ENCODE results near the gene SF3B5. TPM values are rescaled to one million over a fixed set of nuclear protein-coding genes. Genes with fewer than 3 reads are reported as not detected.
A peak's percentile ranks its signal among the peaks of the same experiment; 100 is the strongest.

SF3B5 gene
- total and polyA plus RNA-seq, 9 of the 15 experiments (the other 6 are each of a cell fraction or from before 2014, with no cell fraction given) = 238 to 1,211 (median 407) TPM

DNA sequence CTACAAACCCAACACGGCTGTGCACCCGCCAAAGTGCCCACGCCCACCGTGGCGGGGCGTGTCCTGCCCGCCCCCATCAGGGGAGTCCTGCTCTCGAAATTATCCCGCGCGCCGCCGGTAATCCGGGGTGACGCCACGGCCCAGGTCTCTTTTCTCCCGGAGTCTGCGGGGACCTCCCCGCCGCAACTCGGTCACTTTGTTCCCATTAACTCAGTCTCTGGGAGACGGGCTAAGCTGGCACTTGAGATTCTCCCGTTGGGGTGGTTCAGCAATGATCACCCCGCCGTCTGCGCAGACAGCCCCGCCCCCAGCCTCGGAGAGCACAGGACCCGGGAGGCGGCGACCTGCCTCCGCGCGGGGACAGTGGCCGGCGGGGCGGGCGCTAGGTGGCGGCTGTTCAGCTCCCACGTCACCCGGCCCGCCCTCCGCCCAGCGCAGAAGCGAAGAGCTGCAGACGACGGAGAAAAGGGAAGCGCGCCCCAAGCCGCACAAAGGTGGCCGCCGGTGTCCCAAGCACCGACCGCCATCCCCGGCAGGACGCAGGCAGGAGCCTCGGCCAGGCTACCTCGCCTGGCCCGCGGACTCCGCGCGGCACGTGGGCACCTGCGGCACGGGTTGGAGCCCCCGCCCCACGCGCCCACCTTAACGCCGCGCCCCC lies 31.5 kb downstream of the SF3B5 start (continued):
- TF ChIP-seq, protein P1, sequence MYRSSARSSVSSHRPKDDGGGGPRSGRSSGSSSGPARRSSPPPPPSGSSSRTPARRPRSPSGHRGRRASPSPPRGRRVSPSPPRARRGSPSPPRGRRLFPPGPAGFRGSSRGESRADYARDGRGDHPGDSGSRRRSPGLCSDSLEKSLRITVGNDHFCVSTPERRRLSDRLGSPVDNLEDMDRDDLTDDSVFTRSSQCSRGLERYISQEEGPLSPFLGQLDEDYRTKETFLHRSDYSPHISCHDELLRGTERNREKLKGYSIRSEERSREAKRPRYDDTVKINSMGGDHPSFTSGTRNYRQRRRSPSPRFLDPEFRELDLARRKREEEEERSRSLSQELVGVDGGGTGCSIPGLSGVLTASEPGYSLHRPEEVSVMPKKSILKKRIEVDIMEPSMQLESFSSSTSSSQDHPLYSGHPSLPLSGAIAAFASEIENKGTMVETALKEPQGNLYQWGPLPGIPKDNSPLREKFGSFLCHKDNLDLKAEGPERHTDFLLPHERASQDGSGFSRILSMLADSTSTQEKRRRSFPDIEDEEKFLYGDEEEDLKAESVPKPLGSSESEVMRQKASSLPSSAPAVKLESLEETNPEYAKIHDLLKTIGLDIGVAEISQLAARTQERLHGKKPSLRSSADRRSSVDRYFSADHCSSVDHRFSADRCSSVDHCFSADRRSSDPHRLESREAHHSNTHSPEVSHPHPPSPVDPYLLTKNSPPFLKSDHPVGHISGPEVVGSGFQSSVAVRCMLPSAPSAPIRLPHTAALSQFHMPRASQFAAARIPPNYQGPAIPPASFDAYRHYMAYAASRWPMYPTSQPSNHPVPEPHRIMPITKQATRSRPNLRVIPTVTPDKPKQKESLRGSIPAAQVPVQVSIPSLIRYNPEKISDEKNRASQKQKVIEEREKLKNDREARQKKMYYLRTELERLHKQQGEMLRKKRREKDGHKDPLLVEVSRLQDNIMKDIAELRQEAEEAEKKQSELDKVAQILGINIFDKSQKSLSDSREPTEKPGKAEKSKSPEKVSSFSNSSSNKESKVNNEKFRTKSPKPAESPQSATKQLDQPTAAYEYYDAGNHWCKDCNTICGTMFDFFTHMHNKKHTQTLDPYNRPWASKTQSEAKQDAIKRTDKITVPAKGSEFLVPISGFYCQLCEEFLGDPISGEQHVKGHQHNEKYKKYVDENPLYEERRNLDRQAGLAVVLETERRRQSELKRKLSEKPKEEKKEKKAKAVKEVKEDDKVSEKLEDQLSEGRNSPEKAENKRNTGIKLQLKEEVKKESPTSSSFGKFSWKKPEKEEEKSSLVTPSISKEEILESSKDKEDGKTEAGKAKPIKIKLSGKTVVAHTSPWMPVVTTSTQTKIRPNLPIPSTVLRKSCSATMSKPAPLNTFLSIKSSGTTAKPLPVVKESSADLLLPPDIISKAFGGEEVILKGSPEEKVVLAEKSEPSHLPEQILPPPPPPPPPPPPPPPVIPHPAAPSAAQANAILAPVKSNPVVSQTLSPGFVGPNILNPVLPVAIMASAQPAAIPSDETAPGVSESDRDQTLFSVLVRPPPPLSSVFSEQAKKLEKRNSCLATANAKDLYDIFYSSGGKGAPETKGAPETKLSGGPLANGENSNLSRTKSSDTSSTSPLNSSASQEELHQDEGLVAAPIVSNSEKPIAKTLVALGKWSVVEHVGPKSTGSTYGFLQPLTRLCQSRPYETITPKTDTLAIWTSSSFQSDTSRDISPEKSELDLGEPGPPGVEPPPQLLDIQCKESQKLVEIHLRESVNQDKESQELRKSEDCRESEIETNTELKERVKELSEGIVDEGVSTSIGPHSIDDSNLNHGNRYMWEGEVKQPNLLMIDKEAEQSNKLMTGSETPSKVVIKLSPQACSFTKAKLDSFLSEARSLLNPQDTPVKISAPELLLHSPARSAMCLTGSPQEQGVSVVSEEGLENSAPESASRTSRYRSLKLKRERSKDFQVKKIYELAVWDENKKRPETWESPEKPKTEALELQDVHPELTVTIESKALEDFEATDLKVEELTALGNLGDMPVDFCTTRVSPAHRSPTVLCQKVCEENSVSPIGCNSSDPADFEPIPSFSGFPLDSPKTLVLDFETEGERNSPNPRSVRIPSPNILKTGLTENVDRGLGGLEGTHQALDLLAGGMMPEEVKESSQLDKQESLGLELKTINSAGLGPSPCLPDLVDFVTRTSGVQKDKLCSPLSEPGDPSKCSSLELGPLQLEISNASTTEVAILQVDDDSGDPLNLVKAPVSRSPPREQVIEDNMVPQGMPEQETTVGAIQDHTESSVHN (IDR thresholded peaks at IDR 0.05; ENCODE audit: borderline replicate concordance in 1 of 2, low read depth in 1 of 2) = no peak
- TF ChIP-seq NFATC3 (IDR thresholded peaks at IDR 0.05) (no peak), TAF9B (IDR thresholded peaks at IDR 0.05; ENCODE audit: partially characterized antibody) (no peak), EGR1 (conservative IDR thresholded peaks at IDR 0.05) (peak; percentile 66), NBN (IDR thresholded peaks at IDR 0.05; ENCODE audit: low read depth) (no peak), RFX5 (IDR thresholded peaks at IDR 0.05; ENCODE audit: low read depth, low read length) (no peak), MEIS2 (IDR thresholded peaks at IDR 0.05; ENCODE audit: partially characterized antibody) (peak; percentile 42), POLR2A (conservative IDR thresholded peaks at IDR 0.05) (peak; percentile 90), MAFK (IDR thresholded peaks at IDR 0.05; ENCODE audit: low read length) (no peak), ZNF717 (CRISPR knock-in tag; IDR thresholded peaks at IDR 0.05) (no peak), ZNF586 (CRISPR knock-in tag; conservative IDR thresholded peaks at IDR 0.05) (no peak), SMAD4 (CRISPR knock-in tag; conservative IDR thresholded peaks at IDR 0.05) (peak; percentile 95), SMARCA5 (IDR thresholded peaks at IDR 0.05) (no peak), ZNF76 (CRISPR knock-in tag; IDR thresholded peaks at IDR 0.05; ENCODE audit: borderline replicate concordance) (no peak), CSDE1 (IDR thresholded peaks at IDR 0.05) (no peak), BDP1 (IDR thresholded peaks at IDR 0.05; ENCODE audit: insufficient read depth, insufficient read length) (no peak), RNF2 (IDR thresholded peaks at IDR 0.05) (peak; percentile 49; the same call in 1 of the 2 replicates), TEAD2 (tag; IDR thresholded peaks at IDR 0.05) (no peak), RUNX1 (IDR thresholded peaks at IDR 0.05; ENCODE audit: low read depth) (0 out of 2 replicates have a peak, but pooled peaks have one; percentile 18), CBX3 (IDR thresholded peaks at IDR 0.05; ENCODE audit: borderline replicate concordance in 1 of 2, low read length in 2 of 2) (no peak; a peak in 1 of 3 replicates), PHF20 (IDR thresholded peaks at IDR 0.05; ENCODE audit: partially characterized antibody) (peak; percentile 67)
- TF ChIP-seq, protein P2, sequence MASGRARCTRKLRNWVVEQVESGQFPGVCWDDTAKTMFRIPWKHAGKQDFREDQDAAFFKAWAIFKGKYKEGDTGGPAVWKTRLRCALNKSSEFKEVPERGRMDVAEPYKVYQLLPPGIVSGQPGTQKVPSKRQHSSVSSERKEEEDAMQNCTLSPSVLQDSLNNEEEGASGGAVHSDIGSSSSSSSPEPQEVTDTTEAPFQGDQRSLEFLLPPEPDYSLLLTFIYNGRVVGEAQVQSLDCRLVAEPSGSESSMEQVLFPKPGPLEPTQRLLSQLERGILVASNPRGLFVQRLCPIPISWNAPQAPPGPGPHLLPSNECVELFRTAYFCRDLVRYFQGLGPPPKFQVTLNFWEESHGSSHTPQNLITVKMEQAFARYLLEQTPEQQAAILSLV (tag; IDR thresholded peaks at IDR 0.05) = no peak
- TF ChIP-seq, protein P3, sequence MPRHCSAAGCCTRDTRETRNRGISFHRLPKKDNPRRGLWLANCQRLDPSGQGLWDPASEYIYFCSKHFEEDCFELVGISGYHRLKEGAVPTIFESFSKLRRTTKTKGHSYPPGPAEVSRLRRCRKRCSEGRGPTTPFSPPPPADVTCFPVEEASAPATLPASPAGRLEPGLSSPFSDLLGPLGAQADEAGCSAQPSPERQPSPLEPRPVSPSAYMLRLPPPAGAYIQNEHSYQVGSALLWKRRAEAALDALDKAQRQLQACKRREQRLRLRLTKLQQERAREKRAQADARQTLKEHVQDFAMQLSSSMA (CRISPR knock-in tag; IDR thresholded peaks at IDR 0.05) = no peak
